GM12801 (cell line): ENCODE results near the gene SHISAL1.

Experiments used
- CTCF ChIP-seq: IDR thresholded peaks from one replicate; pipeline ENCODE4 v1.5.1; 2011; ENCODE audit warnings: control low read depth; ENCODE audit not compliant: insufficient read length; ENCODE audit errors: extremely low read depth

Gene SHISAL1

GRCh38 chr22:44195189-44195871 lies 117.4 kb downstream of the SHISAL1 start:
- no peak for TF ChIP-seq CTCF

- TF ChIP-seq CTCF, result no peak
These were observed 118.2 kb downstream of the SHISAL1 start for GRCh38 chr22:44194569-44194968.
